ENCODE results near the gene PIP4K2A.

The PIP4K2A gene

DNA sequence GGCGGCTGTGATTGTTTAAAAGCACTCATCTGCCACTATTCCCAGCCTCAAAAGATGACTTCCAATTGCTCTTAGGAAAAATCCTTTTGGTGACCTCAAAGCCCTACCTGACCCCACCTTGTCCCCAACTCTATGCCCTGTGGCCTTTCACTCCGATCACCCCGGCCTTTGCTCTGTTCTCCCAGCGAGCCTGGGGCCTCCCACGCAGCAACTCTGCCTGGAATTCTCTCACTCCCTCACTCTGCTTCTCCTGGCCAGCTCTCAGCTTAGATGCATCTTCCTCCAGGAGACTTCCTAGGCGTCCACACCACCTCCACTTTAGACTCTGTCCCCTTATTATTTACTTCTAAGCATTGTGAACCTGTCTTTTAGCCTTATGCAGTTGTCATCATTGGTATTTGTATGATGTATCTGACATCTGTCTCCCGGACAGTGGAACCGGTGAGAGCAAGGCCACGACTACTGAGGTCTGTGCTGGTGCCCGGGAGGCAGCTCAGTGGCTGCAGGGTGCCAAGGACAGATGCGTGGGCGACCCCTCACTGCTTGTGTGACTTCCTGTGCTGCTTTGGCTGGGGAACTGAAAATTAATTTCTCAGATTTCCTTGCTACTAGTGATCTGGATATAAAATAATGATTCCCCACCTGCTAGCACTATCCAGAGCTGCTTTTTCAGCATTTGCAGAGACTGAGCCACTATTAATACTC is 63.0 kb downstream of the PIP4K2A start:
- no peak for DNase-seq (ENCODE audit: low read depth, low spot score)
- no peak overlapping the region for H3K4me3 ChIP-seq (ENCODE audit: low read length)

DNA sequence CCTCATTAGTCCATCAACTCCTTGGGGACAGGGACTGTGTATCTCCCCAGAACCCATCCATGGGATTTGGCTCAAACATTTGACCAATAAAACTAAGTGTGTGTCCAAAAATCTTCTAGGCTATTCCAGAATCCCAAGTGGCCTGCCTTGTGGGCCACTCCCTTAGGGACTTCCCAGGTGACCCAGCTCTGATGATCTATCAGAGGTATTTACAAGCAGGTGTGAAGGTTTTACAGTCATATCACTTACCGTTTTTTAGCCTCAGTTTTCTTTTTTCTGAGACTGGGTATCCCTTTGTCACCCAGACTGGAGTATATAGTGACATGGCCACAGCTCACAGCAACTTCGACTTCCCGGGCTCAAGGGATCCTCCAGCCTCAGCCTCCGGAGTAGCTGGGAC is 64.4 kb downstream of the PIP4K2A start:
- no peak overlapping the region for H3K4me3 ChIP-seq (ENCODE audit: low read length)
- DNase-seq (ENCODE audit: low read depth, low spot score): no peak

DNA sequence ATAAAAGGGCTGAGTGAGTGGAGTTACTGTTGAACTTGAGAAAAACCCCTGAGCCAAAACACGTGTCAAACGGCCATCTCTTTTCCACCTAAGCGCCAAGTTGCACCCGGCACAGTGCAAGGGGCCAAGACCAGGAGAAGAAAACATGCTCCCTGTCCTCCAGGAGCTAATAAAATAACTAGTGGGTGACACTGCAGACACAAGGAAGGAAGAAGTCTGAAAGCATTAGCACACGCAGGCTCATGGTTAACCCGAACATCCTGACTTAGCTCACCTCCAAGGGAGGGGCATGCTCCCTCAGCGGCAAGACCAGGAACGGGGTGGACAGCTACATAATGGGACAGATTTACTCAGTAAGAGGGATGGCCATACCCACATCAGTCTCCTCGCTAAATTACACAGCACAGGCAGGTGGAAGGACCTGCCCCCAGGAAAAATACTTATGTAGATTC is 65.0 kb downstream of the PIP4K2A start:
- DNase-seq (ENCODE audit: low read depth, low spot score): peak; percentile 44

GRCh38 chr10:22648547-22648961 is 65.8 kb downstream of the PIP4K2A start:
- H3K4me3 ChIP-seq (ENCODE audit: low read length): no peak overlapping the region
- DNase-seq (ENCODE audit: low read depth, low spot score): peak; percentile 36

More for the DNA sequence above, 65.0 kb downstream of the PIP4K2A start:
- H3K4me3 ChIP-seq (ENCODE audit: low read length): peak overlapping the region; percentile 0

DNA sequence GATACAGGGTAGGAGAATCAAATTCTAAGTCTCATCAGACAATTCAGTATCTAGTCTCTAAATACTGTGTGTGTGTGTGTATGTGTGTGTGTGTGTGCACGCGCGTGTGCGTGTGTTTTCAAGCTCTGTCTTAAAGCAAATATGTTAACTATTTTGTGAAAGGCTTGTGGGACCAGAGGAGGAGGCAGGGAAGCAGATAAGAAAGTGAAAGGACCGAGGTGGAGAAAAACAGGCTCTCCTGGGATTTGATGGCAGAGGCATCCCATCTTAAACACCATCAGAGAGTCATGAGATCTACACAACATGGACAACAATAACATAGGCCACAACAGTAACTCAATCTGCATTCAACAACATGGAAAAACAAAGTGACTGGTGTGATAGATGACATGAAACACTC is 67.1 kb downstream of the PIP4K2A start:
- no peak for DNase-seq (ENCODE audit: low read depth, low spot score)
- H3K4me3 ChIP-seq (ENCODE audit: low read length): no peak overlapping the region

- H3K4me3 ChIP-seq (ENCODE audit: low read length): no peak overlapping the region
- DNase-seq (ENCODE audit: low read depth, low spot score): peak; percentile 84
Measured at GRCh38 chr10:22646388-22646853, 68.0 kb downstream of the PIP4K2A start.

DNA sequence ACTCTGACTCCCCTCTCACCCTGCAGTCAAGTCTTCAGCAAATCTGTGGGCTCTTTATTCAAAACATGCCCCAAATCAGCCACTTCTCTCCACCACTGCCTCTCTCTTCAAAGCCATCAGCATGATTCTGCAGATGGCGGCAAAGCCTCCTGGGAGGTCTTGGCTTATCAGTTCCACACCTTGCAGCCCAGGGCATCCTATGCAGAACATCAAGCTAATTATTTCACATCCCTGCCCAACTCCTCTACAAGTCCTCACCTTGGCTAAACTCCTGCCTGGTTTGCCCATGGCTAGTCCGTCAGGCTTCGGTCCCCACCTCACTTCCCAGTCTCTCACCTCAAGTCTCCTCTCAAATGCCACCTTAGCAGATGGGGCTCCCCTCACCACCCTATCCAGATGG is 70.2 kb downstream of the PIP4K2A start:
- H3K4me3 ChIP-seq (ENCODE audit: low read length): no peak overlapping the region
- no peak for DNase-seq (ENCODE audit: low read depth, low spot score)

DNA sequence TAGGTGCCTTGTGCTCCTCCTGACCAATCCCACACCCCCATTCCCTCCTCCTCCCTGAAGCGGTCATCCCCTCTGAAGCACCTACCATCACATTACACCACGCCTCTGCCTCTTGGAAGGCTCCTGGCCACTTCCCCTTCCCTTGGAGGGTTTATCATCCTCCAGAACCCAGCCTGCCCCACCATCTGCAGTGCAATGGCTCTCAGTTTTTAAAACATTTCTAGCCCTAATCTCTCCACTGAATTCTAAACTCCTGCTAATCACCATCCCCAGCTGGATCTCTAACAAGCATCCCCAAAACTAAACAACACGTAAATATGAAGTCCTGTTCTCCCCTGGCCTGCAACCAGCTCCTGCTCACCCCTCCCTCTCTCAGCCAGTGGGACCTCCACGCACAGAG is 70.6 kb downstream of the PIP4K2A start:
- H3K4me3 ChIP-seq (ENCODE audit: low read length): no peak overlapping the region
- no peak for DNase-seq (ENCODE audit: low read depth, low spot score)

GRCh38 chr10:22643116-22643515 is 71.3 kb downstream of the PIP4K2A start:
- DNase-seq (ENCODE audit: low read depth, low spot score): no peak
- H3K4me3 ChIP-seq (ENCODE audit: low read length): no peak overlapping the region

GRCh38 chr10:22641743-22642142 is 72.6 kb downstream of the PIP4K2A start:
- no peak overlapping the region for H3K4me3 ChIP-seq (ENCODE audit: low read length)
- DNase-seq (ENCODE audit: low read depth, low spot score): no peak

DNA sequence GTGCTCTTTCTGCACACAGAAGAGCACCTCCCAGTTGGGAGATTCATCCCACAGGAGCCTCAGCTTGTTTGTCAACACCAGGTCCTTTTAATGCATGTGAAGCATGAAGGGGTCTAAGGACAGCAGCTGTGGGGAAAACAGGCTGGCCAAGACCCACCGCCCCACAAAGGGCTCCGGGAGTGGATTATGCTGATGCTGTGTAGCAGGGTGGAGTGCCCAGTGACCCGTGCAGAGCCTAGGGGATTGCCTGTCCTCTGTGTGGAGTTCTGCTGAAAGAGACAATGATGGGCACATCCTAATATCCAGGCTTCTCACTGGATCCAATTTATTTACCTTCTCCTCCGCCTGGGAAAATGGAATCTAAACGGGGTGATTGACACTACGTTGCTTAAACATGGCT is 74.0 kb downstream of the PIP4K2A start:
- H3K4me3 ChIP-seq (ENCODE audit: low read length): no peak overlapping the region
- no peak for DNase-seq (ENCODE audit: low read depth, low spot score)

GRCh38 chr10:22638863-22639262 is 75.5 kb downstream of the PIP4K2A start:
- no peak overlapping the region for H3K4me3 ChIP-seq (ENCODE audit: low read length)
- DNase-seq (ENCODE audit: low read depth, low spot score): no peak

- no peak overlapping the region for H3K4me3 ChIP-seq (ENCODE audit: low read length)
- DNase-seq (ENCODE audit: low read depth, low spot score): no peak
Measured at GRCh38 chr10:22637491-22637890, 76.9 kb downstream of the PIP4K2A start.

DNA sequence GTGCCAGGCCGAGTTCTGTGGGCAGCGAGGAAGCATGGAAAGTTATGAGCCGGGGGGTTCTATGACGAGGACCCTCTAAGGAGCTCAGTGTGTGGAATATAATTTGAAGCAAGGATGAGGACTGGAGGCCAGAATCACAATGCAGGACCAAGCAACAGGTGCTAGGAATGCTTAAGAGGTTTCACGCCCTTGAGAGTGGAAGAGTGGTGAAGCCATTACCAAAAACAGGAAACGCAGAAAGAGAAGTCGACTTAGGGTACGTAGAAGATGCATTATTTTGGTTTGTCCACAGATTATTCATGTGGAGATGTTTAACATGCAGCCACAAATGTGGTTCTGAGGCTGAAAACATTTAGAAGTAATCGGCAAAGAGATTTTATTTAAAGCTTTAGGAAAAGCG is 78.7 kb downstream of the PIP4K2A start:
- DNase-seq (ENCODE audit: low read depth, low spot score): no peak
- H3K4me3 ChIP-seq (ENCODE audit: low read length): no peak overlapping the region

- no peak overlapping the region for H3K4me3 ChIP-seq (ENCODE audit: low read length)
- no peak for DNase-seq (ENCODE audit: low read depth, low spot score)
Measured at GRCh38 chr10:22634606-22635459, 79.5 kb downstream of the PIP4K2A start.

DNA sequence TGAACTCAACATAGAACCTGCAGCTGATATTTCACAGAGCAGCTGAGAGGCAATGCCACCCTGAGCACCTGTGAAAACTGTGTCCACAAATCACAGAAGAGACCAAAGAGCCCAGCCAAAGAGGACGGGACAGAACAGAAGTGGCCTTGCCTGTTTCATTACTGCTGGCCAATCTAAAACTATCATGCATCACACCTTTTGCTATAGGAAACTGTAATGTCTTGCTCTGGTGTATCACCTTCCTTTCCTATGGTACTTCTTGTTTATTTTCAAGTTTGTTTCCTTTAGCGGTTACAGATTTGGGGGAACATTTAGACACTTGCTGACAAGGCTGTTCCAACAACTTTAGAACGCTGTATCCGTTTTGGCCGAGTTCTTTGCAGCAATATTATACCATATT is 80.3 kb downstream of the PIP4K2A start:
- H3K4me3 ChIP-seq (ENCODE audit: low read length): no peak overlapping the region
- DNase-seq (ENCODE audit: low read depth, low spot score): no peak

GRCh38 chr10:22633528-22633927 is 80.8 kb downstream of the PIP4K2A start:
- no peak for DNase-seq (ENCODE audit: low read depth, low spot score)
- no peak overlapping the region for H3K4me3 ChIP-seq (ENCODE audit: low read length)

DNA sequence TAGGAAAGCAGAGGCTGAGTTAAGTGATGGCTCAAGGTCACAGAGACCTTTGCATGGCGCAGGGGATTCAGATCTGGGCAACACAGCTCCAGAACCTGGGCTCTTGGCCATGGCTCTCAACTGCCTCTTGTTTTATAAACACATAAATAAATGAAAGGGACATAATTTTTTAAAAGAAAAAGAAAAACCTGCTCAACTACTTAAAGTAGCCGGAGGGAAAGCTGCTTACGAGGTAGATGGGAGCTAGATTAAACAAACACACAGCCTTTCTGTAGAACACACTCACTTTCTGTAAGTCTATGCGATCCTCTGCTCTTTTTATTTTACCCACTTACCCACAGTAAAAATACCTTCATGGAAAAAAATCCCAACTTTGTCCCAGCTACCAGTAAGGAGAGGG is 81.3 kb downstream of the PIP4K2A start:
- H3K4me3 ChIP-seq (ENCODE audit: low read length): no peak overlapping the region
- no peak for DNase-seq (ENCODE audit: low read depth, low spot score)

- DNase-seq (ENCODE audit: low read depth, low spot score): no peak
- H3K4me3 ChIP-seq (ENCODE audit: low read length): no peak overlapping the region
Measured at GRCh38 chr10:22631646-22632278, 82.6 kb downstream of the PIP4K2A start.

- DNase-seq (ENCODE audit: low read depth, low spot score): no peak
- no peak overlapping the region for H3K4me3 ChIP-seq (ENCODE audit: low read length)
Measured at GRCh38 chr10:22631185-22631584, 83.2 kb downstream of the PIP4K2A start.
